SIG-M5 treated with dmso at 0.1 percent for 504 hours (cell line): Measurements from ENCODE around the gene PIK3C2G.

Experiments used
- DNase-seq: peaks from one replicate; lab custom pipeline; 2025; ENCODE audit not compliant: unreplicated experiment; lab: John Stamatoyannopoulos, UW

The PIK3C2G gene

DNA sequence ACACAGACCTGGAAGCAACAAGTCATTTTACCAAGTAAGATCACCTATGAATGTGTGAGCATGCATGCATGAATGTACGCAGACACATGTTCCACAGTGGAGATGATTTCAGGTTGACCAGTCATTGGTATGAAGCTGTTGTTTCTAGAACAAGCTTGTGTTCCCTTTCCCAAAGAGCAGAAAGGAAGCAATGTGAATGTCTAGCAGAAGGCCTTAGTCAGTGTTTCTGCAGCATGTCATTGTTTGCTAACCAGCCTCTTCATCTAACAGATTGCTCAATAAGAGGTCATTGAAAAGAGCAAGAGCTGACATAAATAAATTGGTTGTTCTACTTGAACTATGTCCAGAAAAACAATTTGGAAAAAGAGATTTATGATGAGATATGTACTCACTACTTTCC is 285.1 kb downstream of the PIK3C2G start:
- peak; percentile 5 for DNase-seq

DNA sequence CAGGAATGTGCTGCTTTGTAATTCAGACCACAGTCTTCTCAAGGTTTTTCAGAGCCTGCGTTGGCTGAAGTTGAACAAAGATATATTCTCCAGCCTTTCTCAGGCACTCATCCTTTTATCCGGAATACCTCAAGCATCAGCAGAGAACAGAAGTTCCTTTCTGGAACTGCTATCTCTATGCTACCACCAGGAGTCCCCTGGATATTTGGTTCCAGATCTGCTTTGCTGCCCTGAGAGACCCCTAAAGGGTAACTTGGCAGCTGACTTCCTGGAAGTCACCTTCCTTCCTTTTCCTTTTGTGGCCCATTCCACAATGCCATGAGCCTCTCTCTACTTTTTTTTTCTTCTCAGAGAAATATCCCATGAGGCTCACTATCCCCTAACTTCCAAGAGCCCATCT is 288.3 kb downstream of the PIK3C2G start:
- no peak for DNase-seq

DNA sequence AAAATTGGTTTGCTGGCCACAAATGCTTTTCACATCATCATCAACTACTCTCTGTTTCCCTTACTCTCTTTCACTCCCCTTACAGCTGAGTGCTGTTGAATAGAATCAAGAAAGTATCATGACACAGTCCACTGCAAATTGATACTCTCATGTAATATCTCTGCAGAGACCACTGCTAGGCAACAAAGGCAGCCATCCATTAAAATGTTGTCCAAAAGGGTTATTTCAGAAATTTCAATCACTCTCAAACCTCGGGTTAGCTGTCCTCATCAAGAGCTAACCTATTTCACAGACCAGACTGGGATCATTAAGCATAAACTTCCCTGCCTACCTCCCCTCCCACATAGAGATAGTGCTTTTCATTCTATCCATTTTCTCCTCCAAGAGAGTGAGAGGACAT is 289.8 kb downstream of the PIK3C2G start:
- no peak for DNase-seq

DNA sequence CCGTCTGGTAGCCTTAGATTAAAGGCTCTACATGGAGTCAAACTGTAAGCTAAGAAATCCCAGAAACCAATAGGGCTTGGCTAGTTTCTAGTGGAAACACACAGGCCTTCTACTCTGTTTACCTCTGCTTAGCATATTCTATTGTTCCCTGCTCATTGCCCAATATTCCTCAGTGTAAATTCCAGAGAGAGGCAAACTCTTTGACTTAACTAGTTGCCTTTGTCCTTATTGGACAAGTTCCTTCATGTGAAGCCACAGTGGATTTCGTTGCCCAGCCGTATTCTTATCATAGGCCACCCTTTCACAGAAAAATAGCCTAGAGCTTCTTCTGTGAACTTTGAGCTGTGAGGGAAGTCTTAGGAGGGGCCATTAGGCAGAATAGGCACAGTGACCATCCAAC is 290.4 kb downstream of the PIK3C2G start:
- no peak for DNase-seq

DNA sequence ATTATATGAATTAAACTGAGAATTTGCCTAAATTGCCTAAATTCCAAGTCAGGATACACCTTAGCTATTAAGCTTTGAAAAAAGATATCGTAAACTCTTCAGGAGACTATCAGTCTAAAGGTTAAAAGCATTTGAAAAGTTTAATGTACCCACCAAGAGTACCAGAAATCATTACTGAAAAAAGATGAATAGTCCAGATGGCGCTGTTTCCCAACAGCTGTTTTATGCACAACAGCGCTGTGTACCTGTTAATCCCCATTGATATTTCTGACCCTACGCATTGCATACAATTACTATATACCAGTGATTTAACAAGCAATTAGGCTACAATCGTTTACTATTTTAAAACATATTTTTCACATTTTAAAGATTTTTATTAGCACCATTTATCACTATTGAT is 291.5 kb downstream of the PIK3C2G start:
- DNase-seq = no peak

DNA sequence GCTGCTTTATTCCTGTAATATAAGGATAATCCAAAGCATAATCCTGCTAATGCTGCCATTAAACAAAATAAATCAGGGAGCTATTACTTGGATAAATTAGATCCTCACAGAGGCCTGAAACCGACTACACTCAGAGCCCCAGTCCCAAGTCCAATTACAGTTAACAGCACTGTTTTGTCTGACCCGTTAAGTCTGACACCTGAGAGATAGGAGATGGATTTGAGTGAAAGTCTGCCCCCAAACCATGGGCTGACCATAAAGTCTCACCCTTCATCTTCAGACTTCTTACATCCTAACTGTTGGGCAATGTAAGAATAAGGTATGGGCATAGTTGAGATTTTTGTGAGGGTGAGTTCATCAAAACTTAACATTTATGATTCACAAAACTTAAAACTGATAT is 294.8 kb downstream of the PIK3C2G start:
- DNase-seq = no peak

DNA sequence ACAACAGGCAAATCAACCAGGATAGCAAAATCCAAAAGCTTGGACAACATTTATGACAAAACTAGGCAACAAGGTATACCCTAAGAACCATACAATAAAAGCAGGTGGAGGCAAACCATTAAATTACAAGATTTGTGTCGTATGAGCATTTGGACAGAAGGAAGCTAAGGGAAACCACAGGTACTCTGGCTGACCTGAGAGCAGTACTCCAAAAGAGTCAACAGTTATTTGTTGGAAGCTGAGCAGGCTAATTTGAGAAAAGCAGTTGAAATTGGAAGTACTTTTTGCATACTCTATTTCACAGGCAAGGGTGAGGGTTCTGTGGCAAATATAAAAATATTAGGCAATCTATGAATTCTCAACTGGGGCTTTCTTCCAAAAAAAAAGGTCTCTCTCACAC is 297.9 kb downstream of the PIK3C2G start:
- no peak for DNase-seq

DNA sequence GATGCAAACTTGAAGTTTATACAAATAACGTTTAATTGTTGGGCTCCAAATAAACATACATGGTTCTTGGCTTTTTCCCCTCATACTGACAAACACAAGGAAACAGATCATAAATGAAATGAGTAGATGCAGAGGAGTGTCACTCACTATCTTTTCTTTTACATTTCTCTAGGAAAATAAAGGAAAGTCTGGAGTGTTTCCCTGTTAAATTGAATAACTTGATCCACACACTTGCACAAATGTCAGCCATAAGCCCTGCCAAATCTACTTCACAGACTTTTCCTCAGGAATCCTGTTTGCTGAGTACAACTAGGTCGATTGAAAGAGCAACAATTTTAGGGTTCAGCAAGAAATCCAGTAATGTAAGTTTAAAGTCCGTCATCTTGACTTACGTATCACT is 301.2 kb downstream of the PIK3C2G start:
- no peak for DNase-seq

DNA sequence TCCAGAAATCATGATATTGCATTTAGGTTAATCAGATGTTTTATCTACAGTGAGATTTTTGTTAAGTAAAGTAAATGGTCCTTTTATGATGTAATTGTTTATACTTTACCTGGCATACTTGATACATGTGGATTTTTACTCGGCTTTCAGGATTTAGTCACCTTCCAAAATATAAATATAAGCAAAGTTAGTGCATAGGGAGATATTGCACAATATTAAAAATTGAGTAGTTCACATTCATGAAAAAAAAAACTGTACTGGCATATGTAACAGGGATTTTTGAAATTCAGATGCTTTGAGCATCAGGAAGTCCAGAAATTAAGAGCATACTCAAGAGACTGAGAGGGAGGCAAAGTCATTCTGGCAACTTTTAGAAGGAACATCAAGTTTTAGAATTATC is 303.0 kb downstream of the PIK3C2G start:
- DNase-seq = no peak

DNA sequence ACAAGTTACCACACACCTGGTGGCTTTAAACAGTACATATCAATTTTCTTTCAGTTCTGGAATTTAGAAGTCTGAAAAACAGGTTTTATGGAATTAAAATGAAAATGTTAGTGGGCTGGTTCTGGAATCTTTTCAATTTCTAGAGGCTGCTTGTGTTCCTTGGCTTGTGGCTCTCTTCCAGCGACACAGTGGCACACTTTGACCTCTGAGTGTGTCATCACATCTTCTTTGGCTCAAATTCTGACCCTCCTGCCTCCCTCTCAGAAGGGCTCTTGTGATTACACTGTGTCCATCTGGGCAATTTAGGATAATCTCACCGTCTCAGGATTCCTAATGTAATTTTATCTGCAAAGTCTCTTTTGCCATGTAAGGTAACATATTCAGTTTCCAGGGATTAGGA is 306.5 kb downstream of the PIK3C2G start:
- no peak for DNase-seq

DNA sequence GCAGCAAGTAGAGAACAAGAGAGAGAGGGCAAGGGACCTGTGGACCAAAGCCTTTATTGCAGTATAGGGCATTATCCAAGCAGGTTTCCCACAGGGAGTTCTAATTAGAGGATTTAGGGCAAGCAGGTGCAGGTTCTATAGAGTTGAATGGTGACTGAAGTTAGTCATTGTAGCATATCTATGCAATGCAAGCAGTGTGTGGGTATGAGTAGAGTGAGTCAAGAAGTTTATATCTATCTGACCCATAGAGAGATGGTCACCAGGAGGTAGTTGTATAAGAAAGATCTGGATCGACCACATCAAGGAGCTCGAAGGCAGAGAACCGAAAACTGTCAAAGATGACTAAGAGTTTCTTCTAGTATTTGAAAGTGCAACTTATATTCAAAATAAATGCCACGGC is 309.2 kb downstream of the PIK3C2G start:
- no peak for DNase-seq

DNA sequence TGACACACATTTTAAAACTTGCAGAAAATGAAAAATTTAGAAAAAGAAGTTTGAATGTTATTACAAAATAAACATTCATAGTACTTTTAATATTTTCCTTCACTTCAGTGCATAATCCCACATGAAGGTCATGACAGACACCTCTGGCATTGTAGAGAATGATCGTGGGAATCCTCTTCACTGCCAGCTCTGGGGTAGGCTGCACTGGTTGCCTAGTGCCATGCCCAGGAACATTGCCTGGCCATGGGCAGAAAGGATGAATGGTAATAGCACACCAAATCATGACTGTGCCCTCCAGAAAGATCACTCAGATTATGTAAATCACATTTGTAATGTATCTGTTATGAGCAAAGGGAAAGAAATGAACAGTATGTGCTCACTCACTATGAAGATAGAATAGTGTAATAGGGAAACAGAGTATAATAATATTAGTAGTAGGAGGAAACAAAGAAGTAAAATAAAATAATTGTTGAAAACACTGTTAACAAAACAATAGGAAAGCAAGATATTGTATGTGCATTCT is 314.8 kb downstream of the PIK3C2G start:
- no peak for DNase-seq

DNA sequence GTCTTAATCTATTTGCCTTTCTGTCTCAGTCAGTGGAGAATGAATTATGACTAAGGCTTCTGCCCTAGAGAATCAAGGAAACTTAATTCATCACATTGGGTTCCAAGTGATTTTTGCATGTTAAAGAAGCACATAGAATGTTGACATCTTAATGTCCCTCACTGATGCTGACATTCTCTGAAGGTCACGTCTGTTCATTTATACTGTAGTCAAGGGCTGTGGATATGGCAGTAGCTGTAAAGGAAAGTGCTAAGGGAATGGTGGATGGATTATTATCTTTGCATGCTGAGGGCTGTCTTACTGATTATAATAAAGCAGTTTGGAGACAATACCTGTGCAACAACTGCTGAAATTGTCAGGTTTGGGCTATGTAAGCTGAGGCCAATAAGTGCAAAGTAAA is 315.3 kb downstream of the PIK3C2G start:
- no peak for DNase-seq

DNA sequence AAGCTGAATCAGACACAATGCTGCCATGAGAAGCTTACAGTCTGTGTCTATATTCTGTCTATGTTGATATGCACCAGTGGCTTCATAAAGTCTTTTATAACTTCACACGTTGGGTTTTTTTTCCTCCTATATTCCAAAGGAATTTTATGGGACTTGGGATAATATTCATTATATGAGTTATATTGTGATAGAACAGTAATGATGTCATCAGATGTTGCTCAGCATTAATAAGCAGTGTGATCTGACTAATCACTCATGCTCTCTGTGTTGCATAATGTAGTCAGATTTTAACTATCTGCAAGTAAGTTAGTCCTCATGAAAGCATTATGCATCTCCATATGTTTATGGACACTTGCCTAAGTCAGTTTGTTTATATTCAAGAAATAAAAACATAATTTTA is 316.9 kb downstream of the PIK3C2G start:
- DNase-seq = no peak

DNA sequence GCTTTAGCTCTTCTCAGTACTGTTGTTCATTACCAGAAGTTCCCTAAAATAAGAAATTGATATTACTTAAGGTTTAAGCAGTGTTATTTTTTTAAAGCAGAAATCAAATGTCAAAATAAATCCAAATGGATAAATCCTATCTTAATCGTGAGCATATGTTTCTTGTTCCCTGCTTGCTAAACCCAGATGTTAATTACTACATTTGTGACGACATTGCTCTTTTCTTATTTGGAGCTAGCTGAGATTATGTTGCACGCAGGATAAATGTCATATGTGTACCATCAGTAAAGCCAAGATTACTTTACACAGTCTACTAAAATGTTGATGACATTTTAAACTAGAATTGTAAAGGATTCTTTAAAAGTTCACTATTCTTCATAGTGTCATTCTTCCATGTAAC is 319.0 kb downstream of the PIK3C2G start:
- DNase-seq = no peak

DNA sequence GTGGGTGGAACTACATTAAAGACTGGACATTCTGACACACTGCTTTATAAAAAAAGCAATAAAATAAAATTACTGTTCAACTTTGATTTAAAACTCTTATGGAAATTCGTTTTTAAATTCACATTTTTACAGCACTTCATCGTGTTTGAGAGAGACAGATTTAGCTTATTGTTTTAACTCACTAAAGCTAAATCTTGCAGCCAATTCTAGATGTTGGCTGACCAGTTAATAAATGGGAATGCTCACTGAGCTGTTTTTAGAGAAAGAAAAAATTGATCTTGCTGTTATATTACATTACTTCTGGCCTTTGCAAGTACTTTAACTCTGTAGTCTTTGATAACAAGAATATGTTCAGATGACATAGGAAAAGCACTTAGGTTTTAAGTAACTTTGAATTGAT is 319.4 kb downstream of the PIK3C2G start:
- DNase-seq = no peak

DNA sequence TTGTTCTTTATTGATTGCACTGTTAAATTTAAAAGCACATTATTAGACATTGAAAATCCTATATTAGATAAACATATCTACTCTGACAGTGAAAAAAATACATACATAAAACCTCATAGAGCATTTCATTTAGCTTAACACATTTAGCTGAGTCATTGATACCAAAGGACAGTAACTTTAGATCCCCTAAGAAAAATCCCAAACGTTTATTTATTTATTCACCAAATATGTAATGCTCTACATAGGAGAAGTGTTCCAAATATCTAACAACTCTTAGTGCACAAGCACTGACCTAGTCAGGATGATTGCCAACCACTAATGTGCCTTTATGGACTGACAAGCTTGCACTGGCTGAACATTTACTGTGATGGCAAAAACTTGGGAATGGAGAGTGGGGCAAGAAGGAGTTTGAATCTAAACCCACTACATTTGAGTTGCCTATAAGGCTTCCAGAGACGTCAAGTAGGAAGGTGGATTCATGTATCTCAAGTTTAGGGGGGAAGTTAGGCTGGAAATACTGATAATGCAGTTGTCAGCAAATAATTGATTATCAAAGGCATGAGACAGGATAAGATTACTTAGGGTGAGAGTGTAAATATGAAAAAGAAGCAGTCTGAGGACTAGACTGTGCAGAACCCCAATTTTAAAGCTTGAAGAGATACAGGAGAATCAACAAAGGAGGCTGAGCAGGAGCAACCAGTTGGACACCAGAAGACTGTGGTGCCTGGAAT is 320.1 kb downstream of the PIK3C2G start:
- no peak for DNase-seq

DNA sequence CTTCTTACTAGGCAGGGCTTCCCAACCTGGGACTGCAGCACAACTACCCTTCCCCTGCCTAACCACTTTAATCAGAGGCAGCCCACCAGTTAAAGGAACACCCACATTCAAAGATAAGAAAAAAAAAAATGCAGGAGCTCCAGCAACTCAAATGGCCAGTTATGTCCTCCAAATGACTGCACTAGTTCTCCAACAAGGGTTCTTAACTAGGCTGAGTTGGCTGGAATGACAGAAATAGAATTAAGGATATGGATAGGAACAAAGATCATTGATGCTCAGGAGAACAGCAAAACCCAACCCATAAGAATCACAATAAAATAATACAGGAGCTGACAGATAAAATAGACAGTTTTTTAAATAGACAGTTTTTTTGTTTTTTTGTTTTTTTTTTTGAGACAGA is 322.3 kb downstream of the PIK3C2G start:
- DNase-seq = no peak

DNA sequence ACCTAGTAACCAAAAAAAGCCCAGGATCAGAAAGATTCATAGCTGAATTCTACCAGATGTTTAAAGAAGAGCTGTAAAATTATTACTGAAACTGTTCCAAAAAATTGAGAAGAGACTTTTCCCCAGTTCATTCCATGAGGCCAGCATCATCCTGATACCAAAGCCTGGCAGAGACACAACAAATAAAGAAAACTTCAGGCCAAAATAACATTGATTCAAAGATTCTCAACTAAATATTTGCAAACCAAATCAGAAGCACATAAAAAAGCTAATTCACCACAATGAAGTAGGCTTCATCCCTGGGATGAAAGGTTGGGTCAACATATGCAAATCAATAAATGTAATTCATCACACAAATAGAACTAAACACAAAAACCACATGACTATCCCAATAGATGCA is 325.3 kb downstream of the PIK3C2G start:
- DNase-seq = no peak

DNA sequence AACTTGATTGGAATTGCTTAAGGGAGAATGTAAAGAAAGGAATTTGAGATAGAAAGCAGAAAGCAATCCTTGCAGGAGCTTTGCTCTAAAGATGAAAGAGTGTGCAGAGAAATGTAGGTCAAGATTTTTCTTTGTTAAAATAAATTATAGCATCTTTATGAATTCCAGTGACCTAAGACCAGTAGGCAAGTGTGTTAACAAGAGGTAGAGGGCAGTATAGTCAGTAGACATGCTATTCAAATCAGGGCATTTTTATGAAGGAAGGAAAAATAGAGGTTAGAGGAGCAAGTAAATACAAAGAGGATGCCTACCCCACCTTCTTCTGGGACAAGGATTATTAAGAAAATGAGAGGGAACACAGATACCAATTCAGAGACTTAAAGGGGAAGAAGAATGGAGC is 328.0 kb downstream of the PIK3C2G start:
- DNase-seq = no peak

DNA sequence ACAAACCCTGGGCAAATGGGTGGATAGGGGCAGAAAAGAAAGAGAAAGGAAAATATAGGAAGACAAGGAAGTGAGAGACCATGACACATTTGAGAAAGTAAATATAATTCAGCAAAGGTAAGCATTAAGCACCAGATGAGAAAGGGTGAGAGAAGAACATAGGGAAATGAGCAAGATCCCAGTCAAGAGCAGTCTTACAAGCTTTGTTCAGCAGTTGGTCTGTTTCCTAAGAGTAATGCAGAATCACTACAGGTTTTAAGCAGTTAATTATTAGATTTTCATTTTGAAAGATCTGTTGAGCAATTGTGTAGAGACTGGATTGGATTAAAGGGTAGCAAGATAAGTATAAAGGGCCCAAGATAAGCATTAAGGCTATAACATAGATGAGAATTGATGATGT is 330.2 kb downstream of the PIK3C2G start:
- DNase-seq = no peak

DNA sequence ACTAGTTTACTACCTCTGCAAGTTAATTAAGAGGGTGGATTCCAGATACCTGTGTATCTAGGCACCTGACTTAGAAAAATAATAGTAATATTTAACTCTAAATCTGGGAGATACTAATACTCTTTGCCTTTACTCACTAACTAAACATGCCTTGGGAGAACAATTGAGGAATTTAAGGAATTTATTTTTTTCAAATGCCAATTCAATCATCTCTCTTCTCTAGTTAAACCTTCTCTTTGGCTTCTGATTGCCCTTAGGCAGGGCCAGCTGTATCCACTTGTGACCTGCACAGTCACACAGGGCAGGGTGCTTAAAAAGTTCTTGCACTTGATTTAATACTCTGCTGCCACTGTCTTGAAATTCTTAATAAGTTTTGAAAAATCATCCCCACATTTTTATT is 334.1 kb downstream of the PIK3C2G start:
- no peak for DNase-seq

DNA sequence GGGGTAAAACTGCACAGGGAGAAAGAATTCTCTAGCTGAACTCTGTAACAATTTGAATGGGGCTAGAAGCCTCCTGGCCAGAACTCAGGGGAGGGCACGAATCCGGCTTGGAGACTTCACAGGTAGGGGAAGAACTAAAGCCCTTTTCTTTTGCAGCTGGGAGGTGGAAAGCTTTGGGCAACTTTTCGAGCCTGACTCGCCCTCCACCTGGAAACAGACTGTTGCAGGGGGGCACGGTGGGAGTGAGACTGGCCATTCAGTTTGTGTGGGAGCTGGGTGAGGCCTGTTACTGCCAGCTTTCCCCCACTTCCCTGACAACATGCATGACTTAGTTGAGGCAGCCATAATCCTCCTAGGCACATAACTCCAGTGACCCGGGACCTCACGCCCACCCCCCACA is 340.6 kb downstream of the PIK3C2G start:
- no peak for DNase-seq
